HG03095 (cell line): ENCODE results near the gene SLC19A1.
"Not testable (repeated sequence)": the region's sequence is repeated elsewhere in the genome, so short reads cannot be mapped to it uniquely, and the experiment has no call there.

Experiments used
- ATAC-seq: cut with Tn5 transposase; IDR thresholded peaks from one replicate; pipeline ENCODE4 v1.9.1; 2021; ENCODE audit warnings: moderate library complexity; ENCODE audit not compliant: unreplicated experiment

The SLC19A1 gene

DNA sequence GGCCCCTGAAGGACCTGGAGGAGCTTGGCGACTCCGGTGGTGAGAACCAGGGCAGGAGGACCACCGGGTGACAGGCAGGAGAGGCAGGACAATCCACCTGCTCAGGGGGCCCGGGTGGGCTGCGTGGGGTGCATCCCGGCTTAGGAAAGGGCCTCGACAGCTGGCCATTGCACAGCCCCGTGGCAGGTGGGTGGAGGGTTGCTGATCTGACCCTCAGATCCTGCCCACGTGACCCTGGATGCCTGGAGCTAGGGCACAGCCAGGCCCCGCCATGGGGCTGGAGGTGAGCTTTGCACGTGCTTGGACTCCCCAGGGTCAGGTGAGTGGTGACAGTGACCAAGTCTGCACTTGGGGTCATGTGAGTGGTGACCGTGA, 35.5 kb upstream of the SLC19A1 start:
- no peak for ATAC-seq

DNA sequence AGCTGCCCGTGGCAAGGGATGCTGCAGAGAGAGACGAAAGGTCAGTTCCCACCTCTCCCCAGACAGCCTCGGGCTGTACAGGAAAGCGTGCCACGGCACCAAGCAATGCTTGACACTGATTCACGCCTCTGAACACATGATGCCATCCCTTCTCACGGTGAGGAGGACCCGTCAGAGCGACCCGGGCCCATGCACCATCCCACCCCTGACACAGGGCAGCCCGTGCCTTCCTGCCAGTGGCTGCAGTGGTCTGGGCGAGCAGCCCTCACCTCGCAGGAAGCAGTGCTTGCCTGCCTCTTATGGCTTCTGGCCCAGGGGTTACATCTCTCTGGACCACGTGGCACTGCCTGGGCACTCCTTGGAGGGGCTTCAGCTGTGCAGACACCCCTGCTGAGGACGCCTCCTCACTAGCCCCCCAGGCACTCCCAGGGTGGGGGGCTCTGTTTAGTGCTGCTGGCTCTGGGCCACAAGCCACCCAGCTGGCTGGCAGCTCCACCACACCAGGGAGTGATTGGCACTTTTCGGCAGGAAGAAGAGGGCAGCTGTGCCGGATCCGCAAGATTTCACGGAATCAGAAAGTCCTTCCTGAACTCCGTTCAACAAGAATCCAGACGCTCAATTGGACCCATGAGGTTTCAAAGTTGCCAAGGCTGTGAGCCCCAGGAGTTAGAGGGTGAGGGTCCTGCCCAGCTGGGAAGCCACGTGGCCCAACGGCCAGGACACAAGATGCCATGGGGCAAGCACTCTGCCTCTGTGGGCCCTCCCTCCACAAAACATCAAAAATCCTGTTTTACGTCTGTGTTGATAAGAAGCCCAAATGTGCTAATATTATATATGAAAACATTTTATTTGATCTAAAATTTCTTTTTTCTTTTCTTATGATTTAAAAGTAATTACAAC, 34.8 kb upstream of the SLC19A1 start:
- no peak for ATAC-seq

DNA sequence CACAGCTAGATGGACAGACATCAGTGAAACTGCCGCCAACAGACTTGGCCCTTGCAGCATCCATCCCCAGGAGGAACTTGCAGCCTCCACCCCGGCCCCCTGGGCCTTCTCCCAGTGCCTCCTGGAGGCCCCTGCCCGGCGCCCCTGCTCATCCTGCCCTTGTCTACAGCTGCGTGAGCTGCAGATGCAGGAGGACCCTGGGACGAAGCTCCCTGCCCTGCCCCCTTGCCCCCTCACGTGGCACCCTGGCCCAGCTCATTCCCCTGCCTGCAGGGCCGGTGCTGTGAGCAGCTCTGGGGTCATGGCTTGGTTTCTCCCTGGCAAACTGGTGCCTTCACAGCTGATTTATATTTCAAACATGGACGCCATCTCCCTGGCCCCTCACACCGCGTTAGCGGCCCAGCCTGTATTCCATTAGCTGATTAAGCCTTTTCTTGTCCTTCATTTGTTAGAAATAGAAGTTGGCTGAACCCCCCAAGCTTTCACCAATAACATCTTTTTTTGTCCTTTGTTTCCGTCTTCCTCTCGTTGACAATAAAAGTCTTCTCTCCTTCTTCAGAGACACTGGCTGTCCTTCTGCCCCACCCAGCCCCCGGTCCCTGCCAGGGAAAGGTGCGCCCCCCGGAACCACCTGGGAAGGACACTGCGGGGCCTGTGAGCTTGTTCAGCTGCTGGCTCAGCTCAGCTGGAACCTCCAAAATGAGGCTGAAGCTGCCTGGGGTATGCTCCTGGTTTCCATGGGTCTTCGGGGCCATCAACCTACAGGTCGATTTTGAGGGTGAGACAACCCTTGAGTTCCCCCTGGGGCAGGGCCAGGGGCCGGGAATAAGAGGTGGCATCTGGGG, 34.0 kb upstream of the SLC19A1 start:
- ATAC-seq: no peak

DNA sequence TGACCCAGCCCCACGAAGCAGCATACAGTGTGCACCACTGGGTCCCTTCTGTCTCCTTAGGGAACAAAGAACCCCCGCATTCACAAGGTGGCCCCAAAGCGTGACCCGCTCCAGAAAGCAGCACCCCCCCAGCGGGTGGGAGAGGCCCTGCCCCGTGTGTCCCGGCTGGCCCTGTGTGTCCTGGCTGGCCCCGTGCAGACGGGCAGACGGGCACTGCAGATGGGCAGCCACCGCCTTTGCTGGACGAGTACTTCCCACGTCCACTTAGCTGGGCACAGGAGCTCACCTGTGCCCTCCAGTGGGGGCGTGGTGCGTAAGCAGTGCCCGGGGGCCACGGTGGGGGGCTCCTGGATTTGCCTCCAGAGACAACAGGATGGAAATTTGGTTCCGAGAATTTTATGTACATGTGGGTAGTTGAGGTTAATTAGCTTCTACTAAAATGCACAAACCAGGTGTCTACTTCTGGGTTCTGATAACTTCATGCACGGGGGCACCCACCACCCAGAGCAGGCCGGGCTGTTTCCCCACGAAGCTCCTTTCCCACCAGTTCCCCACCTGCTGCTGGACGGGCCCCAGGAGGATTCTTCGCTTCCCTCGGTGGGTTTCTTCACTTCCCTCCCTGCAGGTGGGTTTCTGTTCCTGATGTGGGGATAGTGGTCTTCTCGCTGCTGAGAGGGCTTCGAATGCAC, 33.2 kb upstream of the SLC19A1 start:
- ATAC-seq: no peak

DNA sequence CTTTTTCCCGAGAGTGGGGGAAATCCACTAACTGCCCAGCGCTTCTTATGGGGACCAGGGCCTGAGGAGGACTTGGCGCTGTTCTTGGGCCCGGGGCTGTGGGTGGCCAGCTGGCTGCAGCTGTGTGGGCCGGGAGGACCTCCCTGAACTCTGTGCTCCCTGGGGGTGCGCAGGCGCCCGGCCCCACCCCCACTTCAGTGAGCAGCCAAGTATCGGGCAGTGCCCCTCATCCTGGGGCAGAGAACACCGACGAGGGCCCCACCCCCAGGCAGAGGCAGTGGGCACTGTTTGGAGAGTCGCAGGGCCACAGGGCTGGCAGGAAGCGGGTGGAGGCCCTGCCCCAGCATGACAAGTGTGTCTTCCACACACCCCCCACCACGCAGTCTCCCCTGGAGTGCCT, 32.5 kb upstream of the SLC19A1 start:
- no peak for ATAC-seq

DNA sequence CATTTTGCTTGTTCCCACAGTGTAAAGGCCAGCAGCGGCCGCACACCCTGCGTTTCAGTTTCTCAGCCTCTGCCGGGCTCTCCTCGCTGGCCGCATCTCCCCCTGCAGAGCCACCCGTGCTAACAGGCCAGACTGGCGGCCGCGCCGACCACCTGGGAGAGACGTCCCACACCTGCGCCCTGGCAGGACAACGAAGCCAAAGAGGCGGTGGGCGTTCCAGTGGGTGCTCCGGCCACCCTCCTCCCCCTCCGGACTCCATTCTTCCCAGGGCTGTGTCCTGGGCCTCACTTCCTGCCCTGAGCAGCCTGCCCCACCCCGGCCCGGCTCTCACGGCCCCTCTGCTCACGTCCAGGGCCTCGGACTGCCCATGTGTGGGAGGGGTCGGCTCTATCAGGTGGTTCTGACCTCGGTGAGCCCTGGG, 31.9 kb upstream of the SLC19A1 start:
- ATAC-seq: no peak

DNA sequence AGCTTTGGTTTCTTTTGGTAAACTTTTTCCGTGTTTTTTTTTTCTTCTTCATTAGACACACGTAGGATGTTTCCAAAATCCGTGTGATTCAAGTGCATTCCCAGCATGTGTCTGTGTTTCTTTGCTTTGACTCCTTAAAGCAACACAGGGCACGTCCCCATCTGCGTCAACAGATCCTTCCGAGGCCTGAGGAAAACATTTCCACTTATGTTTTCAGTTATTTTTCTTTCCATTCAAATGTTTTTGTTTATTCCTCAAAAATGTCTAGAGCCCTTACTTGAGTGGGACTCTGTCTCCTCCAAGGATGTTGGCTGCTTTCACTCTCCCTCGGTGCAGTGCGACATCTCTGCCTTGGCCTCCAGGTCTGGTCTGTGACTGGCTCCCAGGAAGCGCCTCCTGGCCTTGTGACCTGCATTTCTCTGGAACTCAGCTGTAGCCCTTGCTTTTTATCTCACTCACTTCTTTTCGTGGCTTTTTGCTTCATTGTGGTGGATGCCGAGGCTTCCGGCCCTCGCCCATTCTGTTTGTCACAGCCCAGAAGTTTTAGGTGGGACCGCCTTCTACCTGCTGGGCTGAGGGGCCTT, 31.3 kb upstream of the SLC19A1 start:
- ATAC-seq: no peak

DNA sequence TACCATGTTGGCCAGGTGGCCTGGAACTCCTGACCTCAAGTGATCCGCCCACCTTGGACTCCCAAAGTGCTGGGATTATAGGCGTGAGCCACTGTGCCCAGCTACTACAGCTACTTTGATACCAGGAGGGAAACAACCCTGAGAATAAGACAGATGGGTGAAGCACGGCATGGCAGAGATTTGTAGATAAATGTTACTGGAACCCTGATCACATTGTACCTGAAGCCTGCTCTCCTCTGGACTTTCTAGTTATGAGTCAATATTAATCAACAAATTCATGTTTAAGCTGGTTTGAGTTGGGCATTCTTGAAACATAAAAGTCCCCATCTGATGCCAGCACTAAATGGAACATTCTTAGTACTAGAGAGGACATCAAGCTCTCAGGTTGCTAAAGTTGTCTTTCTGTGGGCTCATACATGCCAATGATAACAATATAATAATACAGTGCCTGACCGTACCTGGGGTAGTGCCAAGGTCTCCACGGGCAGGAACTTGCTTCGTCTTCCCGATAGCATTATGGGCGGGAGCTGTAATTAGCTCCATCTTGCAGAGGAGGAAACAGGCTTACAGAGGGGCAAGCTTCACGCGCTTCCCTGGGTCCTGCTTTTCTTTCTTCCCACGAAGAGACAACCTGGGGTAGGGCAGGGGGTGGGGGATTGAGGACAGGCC, 30.7 kb upstream of the SLC19A1 start:
- ATAC-seq: no peak

DNA sequence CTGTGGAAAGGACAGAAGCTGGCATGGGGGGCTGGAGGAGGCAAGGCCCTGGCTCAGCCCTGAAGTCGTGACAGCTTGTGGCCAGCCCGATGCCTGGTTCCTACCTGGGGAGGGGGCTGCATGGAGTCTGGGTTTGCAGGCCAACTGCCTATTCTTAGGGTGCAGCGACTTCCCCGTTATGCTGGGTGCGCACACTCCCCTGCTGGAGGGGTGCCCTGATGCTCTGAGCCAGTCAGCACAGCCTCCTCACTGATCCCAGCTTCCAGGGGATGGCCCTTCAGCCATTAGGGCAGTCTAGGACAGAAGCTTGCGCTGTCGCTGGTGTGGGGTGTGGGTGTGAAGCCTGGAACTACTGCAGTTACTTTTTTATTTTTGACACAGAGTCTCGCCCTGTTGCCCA, 30.0 kb upstream of the SLC19A1 start:
- ATAC-seq: no peak

DNA sequence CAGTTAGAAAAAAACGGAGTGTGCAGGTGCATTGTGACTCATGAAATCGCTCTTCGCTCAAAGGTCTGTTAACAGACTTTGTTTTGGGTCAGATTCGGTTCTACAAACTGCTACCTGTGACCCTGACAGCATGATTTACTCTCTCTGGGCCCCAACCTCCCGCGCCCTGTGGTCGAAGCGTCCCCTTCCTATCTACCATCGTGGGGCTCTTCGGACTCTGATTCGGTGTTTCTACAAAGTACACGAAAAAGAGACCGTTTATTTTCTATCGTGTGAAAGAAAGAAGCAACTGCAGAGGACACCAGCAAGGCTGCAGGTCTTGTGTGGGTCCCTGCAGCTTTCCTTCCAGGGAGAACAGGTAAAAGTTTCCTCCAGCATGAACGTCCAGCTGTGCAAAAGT, 29.4 kb upstream of the SLC19A1 start:
- no peak for ATAC-seq

DNA sequence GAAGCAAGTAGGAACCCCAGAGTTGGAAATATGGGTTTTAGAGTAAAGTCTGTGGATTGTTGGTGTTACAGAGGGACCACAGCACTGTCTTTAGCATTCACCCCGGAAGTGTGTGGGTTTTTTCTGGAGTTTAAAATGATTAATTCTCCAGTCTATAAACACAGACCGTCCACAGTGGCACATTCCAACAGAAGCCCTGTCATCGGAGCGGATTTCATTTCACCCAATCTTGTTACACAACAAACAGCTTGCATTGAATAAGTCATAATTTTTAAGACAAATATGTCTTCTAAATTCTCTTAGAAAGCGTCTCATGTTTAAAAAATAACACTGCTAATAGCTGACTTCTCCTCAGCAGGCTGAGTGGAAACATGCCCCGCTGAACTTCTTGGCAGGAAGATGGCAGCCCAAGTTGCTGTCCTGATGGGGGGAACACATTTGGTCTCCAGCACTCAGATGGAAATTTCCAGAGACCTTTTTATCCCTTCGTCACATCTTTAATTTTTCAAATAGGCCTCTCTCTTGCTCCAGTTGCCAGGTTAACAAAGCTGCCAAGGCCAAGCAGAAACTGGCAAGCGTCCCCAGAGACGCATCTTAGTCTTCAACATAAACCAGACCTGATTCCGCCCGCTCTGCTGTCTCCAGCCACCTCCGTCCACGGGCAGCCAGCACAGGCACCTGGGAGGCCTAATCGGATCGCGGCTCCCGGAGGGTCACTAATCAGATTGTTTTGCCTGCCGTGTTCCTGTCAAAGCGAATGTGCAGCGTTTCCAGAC, 28.8 kb upstream of the SLC19A1 start:
- ATAC-seq: no peak

DNA sequence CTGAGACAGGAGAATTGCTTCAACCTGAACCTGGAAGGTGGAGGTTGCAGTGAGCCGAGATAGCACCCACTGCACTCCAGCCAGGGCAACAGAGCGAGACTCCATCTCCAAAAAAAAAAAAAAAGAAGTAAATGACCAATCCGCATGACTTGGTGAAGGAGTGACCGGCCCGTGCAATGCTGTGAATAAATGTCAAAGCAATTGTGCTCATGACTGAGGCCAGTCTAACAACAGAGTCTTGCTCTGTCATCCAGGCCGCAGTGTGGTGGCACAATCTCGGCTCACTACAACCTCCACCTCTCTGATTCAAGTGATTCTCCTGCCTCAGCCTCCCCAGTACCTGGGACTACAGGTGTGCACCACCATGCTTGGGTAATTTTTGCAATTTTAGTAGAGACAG, 27.8 kb upstream of the SLC19A1 start:
- no peak for ATAC-seq

DNA sequence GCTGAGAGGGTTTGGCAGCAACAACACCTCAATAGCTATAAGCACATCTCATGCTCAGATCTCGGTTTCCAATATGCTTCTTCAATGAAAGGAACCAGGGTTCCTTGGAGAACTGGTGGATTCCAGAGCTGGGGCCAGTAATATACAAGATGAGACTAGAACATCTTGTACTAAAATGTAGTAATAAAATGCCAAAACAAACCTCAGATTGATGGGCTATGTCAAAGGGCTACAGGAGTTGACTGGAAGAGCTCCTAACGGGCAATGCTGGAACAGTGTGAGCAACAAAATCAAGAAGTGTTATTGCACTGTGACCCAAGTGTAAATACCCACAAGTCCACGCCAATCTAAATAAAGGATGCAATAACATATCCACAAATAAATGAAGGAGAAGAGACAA, 26.1 kb upstream of the SLC19A1 start:
- no peak for ATAC-seq

DNA sequence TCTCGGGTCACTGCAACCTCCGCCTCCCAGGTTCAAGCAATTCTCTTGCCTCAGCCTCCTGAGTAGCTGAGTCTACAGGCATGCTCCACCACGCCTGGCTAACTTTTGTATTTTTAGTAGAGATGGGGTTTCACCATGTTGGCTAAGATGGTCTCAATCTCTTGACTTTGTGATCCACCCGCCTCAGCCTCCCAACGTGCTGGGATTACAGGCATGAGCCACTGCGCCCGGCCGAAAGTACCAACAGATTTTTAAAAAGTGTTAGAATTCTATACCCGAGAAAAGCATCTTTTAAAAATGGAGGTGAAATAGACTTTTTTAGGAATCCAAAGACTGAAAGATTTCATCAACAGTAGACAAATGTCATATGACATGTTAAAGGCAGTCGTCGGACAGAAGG, 21.9 kb upstream of the SLC19A1 start:
- not testable (repeated sequence) for ATAC-seq

DNA sequence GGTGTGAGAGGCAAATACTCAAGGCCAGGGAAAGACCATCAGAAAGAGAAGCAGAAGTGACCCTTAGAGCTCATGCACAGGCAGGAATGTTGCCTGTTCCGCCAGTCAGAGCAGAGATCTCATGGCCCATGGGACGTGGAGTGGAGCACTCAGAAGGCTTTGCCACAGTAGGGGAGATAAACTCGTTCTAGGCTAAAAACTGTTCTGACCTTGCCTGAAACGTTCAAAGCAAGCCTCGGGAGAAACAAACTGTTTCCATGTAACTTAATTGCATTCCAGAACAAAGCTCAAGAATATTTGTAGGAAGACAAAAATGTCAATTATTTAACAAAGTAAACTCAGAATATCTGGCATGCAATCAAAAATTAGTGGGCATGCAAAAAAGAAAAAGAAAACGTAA, 20.7 kb upstream of the SLC19A1 start:
- no peak for ATAC-seq

DNA sequence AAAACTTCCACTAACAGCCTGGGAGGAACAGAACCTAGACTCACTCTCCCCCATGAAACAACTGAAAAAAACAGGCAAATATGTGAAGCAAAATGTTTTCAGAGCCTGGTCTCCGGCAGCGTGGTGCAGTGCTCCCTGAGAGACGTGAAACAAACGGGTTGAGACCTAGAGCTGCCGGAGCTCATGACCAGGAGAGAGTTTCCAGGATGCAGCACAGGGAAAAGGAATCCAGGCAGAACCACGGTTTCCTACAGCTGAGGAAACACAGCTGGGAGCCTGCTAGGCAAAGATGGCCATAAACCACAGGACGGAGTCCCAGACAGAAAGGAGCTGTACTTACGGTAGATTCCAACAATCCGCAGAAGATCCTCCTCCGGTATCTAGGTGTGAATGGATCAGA, 20.2 kb upstream of the SLC19A1 start:
- no peak for ATAC-seq

DNA sequence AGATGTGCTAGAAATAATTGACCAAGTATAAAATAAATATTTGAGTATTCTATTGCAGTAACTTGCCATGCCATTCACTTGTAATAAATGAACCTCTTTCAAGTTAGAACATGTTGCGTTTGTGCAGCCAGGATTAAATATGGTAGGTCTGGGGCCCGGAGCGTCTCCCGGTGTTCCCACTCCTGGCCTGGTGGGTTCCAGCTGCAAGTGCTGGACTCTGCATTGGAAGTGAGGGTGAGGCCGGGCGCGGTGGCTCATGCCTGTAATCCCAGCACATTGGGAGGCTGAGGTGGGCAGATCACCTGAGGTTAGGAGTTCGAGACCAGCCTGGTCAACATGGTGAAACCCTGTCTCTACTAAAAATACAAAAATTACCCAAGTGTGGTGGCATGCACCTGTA, 19.0 kb upstream of the SLC19A1 start:
- not testable (repeated sequence) for ATAC-seq

DNA sequence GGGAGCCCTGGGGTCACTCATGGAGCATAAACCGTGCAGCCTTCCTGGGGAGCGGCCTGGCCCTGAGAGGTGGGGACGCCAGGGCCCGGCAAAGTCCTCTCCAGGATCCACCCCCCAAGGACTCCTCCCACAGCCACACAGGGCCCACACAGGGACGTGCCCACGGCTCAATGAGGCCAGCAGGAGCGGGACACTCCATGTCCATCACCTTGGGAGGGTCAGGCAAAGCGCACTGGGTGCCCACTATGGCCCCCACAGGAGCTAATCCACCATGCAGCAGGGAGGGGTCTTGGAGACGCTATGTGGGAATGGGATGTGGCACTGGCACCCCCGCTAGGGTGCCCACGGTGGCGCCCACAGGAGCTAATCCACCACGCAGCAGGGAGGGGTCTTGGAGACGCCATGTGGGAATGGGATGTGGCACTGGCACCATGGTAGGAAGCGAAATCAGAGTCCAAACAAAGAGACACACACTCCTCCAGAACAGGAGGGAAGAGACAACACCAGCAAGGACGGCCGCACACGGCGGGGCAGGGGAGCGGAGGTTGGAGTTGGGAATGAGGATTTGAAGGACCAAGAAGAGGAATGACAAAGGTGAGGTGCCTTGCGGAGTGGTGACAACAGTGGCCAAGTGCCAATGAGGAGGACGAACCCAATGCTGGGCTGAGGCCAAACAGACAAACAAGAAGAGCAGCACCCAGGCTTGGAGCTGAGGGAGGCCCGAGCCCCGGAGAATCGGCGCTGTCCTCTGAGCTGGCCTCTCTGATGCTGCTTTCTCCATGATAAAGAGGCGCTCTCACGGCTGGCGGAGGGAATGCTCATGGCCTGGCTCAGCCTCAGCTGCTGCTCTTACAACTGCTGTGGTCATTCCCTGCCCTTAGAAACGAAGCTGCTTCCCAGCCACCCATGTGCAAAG, 18.1 kb upstream of the SLC19A1 start:
- no peak for ATAC-seq
